MM.1S (cell line): ENCODE data around the gene OR2J2.

Source experiments
- EZH2 ChIP-seq: fragments of 300-600 bp; sonication (generic); optimal IDR thresholded peaks from 2 replicates; pipeline ENCODE3; 2017; ENCODE audit warnings: low read depth, mild to moderate bottlenecking, antibody characterized with exemption, low read length, mixed read lengths
- EZH2phosphoT487 ChIP-seq: fragments of 300-600 bp; sonication (generic); IDR thresholded peaks from 2 replicates; pipeline ENCODE4 v1.6.1; 2018; ENCODE audit warnings: antibody characterized with exemption, low read length
- TF ChIP-seq, protein P1 (sequence below): fragments of 300-600 bp; sonication (generic); IDR thresholded peaks from 2 replicates; pipeline ENCODE4 v1.5.1; 2016; ENCODE audit warnings: antibody characterized with exemption, low read length, mixed read lengths

DNA sequence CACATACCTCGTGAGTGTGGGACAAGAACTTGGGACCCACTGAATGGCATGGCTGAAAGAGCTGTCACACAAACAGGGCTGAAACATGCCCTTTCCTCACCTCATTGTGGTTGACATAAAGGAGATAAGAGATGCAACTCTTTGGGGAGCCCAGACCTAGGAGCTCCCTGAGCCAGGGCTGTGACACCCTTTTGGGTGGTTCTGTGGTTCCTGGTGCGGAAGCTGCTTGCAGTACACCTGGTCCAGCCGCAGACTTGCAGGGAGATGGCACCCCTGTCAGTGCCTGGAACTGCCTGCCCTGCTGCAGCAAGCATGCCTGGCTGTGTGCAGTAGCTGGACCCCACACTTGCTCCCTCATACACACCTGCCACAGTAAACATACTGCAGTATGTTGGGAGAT, 31.3 kb downstream of the OR2J2 start:
- TF ChIP-seq, protein P1, sequence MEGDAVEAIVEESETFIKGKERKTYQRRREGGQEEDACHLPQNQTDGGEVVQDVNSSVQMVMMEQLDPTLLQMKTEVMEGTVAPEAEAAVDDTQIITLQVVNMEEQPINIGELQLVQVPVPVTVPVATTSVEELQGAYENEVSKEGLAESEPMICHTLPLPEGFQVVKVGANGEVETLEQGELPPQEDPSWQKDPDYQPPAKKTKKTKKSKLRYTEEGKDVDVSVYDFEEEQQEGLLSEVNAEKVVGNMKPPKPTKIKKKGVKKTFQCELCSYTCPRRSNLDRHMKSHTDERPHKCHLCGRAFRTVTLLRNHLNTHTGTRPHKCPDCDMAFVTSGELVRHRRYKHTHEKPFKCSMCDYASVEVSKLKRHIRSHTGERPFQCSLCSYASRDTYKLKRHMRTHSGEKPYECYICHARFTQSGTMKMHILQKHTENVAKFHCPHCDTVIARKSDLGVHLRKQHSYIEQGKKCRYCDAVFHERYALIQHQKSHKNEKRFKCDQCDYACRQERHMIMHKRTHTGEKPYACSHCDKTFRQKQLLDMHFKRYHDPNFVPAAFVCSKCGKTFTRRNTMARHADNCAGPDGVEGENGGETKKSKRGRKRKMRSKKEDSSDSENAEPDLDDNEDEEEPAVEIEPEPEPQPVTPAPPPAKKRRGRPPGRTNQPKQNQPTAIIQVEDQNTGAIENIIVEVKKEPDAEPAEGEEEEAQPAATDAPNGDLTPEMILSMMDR = no peak
- TF ChIP-seq EZH2phosphoT487 (no peak), EZH2 (no peak)
